GM12878 (cell line): ENCODE measurements around the gene AMPD3.

Experiments used
- BRCA1 ChIP-seq: IDR thresholded peaks from 2 replicates; pipeline ENCODE4 v1.6.1; 2011; ENCODE audit warnings: low read depth, low read length, improper control_type of control experiment
- CTCF ChIP-seq, 3 experiments: IDR thresholded peaks in 2 of 3; conservative IDR thresholded peaks in 1 of 3; 2 replicates each; pipeline ENCODE4 v1.5.1; 2011; ENCODE audit warnings: low read depth in 3 of 3, low read length in 3 of 3, mild to moderate bottlenecking in 3 of 3, control low read depth in 2 of 3, moderate library complexity in 2 of 3, inconsistent platforms in 1 of 3, mixed read lengths in 1 of 3; ENCODE audit not compliant: control insufficient read depth in 2 of 3, insufficient read depth in 1 of 3; ENCODE audit errors: extremely low read depth in 1 of 3
- FOXK2 ChIP-seq: fragments of 450-650 bp; IDR thresholded peaks from 2 replicates; pipeline ENCODE4 v1.6.1; 2017; ENCODE audit warnings: mild to moderate bottlenecking, moderate library complexity
- MXI1 ChIP-seq: fragments of 150-350 bp; IDR thresholded peaks from 2 replicates; pipeline ENCODE4 v1.6.1; 2011; ENCODE audit warnings: low read depth, mild to moderate bottlenecking, inconsistent platforms, low read length, improper control_type of control experiment
- POLR2AphosphoS5 ChIP-seq: IDR thresholded peaks from 2 replicates; pipeline ENCODE4 v1.6.1; 2011; ENCODE audit warnings: mild to moderate bottlenecking, low read length, inconsistent platforms
- SIN3A ChIP-seq: IDR thresholded peaks from 2 replicates; pipeline ENCODE4 v1.6.1; 2012; ENCODE audit warnings: low read depth, low read length, improper control_type of control experiment
- SMC3 ChIP-seq: IDR thresholded peaks from 2 replicates; pipeline ENCODE4 v1.6.1; 2011; ENCODE audit warnings: low read length, improper control_type of control experiment, borderline replicate concordance
- ZNF207 ChIP-seq: fragments of 450-650 bp; IDR thresholded peaks from 2 replicates; pipeline ENCODE4 v1.6.1; 2014; ENCODE audit warnings: antibody characterized with exemption, mild to moderate bottlenecking, borderline replicate concordance
- ZSCAN29 ChIP-seq: fragments of 450-650 bp; IDR thresholded peaks from 2 replicates; pipeline ENCODE4 v1.6.1; 2017; ENCODE audit warnings: mild to moderate bottlenecking, moderate library complexity
- TF ChIP-seq, protein P1 (sequence below): IDR thresholded peaks from 2 replicates; pipeline ENCODE4 v1.6.1; 2012; ENCODE audit warnings: low read depth, low read length, improper control_type of control experiment
- TF ChIP-seq, protein P2 (sequence below): IDR thresholded peaks from 2 replicates; pipeline ENCODE4 v1.6.1; 2011; ENCODE audit warnings: low read depth, low read length, improper control_type of control experiment, borderline replicate concordance

DNA sequence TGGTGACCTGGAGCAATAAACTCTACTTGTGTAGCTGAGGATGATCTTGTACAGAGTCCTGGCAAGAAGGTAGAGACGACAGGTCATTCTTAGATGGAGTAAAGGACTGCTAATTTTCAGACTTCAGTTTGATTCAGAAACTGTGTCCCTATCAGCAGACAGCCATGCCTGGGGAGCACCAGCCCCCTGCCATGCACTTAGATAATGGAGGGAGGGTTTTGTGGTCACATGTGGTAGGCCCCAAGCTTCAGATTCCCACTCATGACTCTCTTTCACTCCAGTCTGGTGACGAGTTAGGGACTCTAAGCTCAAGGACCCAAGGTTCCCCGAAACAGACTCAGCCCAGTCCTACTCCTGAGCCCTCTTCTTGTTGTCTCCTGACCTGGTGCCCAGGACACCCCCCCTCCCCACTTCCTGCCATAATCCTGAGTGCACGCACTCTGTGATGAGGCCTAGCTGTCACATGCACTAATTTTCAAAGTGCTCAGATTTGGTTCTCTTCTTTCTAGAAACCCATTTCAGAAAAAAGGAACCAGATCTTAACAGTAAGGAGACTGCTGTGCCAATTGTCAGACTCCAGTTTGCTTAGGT is 10.2 kb upstream of the AMPD3 start:
- no peak for TF ChIP-seq ZNF207
- no peak for TF ChIP-seq FOXK2
- TF ChIP-seq POLR2AphosphoS5 = no peak
- TF ChIP-seq MXI1 = no peak
- TF ChIP-seq, protein P1, sequence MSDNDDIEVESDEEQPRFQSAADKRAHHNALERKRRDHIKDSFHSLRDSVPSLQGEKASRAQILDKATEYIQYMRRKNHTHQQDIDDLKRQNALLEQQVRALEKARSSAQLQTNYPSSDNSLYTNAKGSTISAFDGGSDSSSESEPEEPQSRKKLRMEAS = no peak
- TF ChIP-seq SIN3A = no peak
- no peak for TF ChIP-seq SMC3
- no peak for TF ChIP-seq CTCF (IDR thresholded peaks at IDR 0.05 in 2 of 3, conservative IDR thresholded peaks at IDR 0.05 in 1 of 3; ENCODE audit: control insufficient read depth in 2 of 3, extremely low read depth in 1 of 3, insufficient read depth in 1 of 3, low read depth in 3 of 3, low read length in 3 of 3)
- TF ChIP-seq BRCA1 = no peak
- TF ChIP-seq, protein P2, sequence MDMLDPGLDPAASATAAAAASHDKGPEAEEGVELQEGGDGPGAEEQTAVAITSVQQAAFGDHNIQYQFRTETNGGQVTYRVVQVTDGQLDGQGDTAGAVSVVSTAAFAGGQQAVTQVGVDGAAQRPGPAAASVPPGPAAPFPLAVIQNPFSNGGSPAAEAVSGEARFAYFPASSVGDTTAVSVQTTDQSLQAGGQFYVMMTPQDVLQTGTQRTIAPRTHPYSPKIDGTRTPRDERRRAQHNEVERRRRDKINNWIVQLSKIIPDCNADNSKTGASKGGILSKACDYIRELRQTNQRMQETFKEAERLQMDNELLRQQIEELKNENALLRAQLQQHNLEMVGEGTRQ = no peak
- TF ChIP-seq ZSCAN29 = no peak
